HL-60/S4 treated with retinoic acid at 250 ng/mL for 4 days and 3 days (cell line): ENCODE data around the gene MTCH1.

Source experiments
- in situ Hi-C: fragments of 300-500 bp; cut with MboI; formaldehyde crosslinking; loops from 2 replicates; pipeline ENCODE4 v1.7.0; 2022; ENCODE audit warnings: low sequenced_read_pairs

Gene MTCH1, protein sequence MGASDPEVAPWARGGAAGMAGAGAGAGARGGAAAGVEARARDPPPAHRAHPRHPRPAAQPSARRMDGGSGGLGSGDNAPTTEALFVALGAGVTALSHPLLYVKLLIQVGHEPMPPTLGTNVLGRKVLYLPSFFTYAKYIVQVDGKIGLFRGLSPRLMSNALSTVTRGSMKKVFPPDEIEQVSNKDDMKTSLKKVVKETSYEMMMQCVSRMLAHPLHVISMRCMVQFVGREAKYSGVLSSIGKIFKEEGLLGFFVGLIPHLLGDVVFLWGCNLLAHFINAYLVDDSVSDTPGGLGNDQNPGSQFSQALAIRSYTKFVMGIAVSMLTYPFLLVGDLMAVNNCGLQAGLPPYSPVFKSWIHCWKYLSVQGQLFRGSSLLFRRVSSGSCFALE

DNA sequence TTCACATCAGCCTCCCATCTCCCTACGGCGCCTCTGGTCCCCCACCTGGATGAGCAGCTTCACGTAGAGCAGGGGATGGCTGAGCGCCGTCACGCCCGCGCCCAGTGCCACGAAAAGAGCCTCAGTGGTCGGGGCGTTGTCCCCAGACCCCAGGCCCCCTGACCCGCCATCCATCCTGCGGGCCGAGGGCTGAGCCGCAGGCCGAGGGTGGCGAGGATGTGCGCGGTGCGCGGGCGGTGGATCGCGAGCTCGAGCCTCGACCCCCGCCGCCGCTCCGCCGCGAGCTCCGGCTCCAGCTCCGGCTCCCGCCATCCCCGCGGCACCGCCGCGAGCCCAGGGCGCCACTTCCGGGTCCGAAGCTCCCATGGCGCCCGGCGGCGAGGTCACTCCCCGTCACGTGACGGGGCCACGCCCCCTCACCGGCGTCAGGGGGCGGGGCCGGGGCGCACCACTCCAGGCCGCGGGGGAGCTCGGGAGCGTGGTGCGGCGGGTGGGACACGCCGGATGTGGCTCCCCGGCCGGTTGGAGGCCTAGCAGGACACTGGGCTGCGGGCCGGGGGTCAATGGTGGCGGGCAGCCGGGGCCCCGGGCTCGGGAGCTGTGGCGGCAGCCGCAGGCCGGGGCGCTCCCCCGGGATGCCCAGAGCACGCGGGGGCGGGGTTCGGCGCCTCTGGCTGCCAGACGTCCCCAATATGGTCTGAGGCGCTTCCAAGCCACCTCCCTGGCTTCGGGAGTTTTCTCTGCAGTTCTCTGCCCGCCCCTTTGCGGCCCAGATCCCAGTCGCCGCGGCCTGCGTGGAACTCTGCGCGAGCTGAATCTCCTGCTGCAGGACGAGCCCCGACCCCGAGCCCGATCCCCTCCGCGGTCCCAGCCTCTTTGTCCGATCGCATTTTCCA, at the start of gene MTCH1:
TSS of gene MTCH1 (minus strand) at position 389 of the 896 bp plus-strand sequence. CDS start at position 366, 23 bp downstream.
- in situ Hi-C loops: no loop called here

DNA sequence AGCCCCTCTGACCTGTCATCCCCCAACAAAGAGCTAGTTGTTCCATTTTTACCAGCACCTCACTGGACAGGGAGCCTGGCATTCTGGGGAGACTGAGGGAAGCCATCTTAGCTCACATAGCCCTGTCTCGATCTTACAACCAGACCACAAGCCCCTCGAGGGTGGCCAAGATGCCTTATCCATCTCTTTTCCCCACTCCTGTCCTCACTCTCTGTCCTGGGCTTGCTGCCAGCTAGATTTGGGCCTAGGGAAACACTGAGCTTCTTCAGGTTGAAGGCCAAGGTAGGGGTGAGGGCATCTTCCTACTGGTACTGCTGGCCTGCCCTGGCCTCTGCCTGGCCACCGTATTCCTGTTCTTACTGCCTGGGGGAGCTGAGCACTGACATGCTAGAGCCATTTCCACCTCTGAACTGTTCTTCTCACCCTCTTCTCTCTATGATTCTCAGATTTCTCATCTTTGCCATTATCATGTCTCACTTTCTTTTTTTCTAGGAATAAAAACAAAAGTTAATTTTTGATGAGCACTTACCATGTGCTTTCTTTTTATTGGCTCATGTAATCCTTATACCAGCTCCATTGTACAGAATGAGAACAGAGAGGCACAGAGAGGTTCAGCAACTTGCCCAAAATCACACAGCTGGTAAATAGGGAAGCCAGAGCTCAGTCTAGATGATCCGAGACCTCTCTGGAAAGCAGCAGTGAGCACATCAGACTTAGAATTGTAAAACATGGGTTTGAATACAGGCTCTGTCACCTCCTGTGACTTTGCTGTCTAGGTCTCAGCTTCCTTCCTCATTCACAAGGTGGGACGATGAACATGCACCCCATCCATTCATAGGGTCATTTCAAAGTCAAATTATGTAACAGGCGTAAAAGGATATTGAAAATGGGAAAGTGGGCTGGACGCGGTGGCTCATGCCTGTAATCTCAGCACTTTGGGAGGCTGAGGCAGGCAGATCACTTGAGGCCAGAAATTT, 48.1 kb upstream of the MTCH1 start:
- in situ Hi-C loops: no loop called here

DNA sequence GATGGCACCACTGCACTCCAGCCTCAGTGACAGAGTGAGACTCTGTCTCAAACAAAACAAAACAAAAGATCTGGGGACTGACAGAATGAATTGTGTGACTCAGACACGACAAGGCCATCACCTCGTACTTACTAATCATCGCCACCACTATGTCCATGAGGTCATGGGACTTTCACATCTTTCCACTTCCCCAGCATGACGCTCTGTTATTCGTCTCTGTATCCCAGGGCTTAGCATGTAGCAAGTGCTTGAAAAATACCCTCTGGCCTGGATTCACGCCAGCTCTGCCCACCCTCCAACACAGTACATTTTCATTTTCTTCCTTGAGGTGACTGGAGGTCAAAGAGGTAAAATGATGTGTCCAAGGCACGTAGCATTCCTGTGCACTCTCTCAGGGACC, 47.3 kb upstream of the MTCH1 start:
- in situ Hi-C loops: no loop called here

DNA sequence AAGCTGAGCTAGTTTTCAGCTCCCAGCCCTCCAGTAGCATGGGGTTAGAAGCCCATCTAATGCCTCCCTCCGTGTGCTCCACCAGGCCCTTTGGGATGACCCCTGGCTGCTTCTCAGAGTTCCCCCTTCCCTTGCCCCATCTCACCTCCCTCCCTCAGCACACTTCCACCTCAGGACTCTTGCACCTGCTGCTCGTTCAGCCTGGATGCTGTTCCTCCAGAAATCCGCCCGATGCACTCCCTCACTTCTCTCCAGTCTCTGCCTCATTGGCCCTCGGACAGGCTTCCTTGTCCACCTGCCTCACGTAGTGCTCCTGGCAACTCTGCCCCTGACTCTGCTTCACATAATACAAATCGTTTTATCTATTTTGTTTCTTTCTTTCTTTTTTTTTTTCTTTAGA, 46.2 kb upstream of the MTCH1 start:
- in situ Hi-C loops: no loop called here

DNA sequence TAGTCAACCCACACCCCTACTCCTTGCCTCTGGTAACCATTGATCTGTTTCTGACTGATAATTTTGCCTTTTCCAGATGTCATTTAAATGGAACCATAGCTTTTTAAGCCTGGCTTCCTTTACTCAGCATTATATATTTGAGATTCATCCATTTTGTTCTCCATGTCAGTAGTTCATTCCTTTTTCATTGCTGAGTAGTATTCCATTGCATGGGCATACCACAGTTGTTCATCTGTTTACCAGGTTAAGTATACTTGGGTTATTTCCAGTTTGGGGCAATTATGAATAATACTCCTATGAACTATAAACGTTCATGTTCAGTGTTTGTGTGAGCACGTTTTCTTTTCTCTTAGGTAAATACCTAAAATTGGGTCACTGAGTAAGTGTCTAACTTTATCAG, 44.6 kb upstream of the MTCH1 start:
- in situ Hi-C loops: no loop called here

DNA sequence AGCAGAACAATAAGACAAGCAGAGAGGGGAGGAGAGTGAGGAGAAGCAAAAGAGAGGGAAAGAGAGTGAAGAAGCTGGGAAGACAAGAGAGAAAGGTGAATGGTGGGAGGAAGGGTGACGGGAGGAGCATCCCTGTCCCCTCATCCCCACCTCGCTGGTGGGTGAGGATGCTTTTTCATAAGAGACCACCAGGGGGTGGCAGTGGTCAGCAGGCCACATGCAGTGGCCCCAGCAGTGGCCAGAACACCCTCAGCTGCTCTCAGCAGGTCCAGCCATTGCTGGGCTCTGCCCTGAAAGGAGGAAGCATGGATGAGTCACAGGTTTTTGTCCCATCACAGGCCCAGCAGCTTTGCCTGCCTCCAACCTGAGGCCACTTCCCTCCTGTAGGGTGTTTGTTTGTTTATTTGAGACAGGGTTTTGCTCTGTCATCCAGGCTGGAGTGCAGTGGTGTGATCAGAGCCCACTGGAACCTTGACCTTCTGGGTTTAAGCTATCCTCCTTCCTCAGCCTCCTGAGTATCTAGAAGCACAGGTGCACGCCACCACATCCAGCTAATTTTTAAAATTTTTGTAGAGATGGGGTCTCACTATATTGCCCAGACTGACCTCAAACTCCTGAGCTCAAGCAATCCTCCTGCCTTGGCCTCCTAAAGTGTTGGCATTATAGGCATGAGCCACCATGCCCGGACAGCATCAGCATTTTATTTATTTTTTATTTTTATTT, 43.4 kb upstream of the MTCH1 start:
- in situ Hi-C loops: loop anchor here (10.0 kb wide), 1 partner anchor 175 kb away; no protein-coding TSS in a partner anchor

DNA sequence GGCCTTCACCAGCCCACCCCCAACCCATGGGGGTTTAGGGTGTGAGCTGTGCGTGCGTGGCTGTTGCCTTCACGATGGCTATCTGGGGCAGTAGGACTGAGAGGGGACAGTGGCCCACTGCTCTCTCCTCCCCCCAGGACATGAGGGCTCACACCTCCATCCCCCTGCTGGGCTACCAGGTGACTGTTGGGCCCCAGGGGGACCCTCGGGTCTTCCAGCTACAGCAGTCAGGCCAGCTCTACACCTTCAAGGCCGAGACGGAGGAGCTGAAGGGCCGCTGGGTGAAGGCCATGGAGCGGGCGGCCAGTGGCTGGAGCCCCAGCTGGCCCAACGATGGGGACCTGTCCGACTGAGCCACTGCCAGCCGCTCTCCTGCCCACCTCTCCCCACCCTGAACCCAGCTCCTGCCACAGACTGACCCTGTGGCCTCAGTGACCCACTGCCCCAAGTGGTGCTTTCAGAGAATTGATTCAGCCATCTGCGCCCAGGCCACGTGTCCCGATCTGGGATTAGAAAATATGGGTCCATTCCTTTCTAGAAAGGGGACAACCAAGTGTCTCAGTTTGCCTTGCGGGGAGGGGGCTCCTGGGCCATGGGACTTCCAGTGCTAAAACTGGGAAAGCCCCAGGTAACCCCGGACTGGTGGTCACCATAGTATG, 41.9 kb upstream of the MTCH1 start:
- in situ Hi-C loops: loop anchor here (10.0 kb wide), 1 partner anchor 177 kb away; no protein-coding TSS in a partner anchor

DNA sequence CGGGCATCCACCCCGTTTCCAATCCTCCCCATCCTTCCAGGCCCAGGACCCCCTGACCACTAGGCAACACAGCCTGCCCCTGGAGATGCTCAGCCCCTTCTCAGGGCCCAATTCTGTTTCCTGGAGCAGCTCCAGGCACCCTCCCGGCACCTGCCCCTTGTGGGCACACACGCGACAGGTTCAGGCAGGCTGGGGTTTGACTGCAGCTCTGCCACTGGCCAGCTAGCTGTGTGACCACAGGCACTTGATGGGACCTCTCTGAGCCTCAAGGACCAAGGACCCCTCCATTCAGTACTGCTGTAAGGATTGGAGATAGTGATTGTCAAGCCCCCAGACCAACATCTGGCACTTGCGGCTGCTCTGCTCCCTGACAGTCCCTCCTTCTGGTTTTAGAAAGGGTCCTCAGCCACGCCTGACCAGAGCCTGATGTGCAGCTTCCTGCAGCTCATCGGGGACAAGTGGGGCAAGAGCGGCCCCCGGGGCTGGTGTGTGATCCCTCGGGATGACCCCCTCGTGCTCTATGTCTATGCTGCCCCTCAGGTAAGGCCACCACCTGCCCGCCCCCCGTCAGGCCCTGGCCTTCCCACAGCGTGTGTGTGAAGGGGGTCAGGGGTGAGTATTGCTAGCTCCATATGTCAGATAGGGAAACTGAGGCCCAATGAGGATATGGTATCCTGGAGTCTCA, 41.2 kb upstream of the MTCH1 start:
- in situ Hi-C loops: loop anchor here (10.0 kb wide), 1 partner anchor 178 kb away; no protein-coding TSS in a partner anchor

DNA sequence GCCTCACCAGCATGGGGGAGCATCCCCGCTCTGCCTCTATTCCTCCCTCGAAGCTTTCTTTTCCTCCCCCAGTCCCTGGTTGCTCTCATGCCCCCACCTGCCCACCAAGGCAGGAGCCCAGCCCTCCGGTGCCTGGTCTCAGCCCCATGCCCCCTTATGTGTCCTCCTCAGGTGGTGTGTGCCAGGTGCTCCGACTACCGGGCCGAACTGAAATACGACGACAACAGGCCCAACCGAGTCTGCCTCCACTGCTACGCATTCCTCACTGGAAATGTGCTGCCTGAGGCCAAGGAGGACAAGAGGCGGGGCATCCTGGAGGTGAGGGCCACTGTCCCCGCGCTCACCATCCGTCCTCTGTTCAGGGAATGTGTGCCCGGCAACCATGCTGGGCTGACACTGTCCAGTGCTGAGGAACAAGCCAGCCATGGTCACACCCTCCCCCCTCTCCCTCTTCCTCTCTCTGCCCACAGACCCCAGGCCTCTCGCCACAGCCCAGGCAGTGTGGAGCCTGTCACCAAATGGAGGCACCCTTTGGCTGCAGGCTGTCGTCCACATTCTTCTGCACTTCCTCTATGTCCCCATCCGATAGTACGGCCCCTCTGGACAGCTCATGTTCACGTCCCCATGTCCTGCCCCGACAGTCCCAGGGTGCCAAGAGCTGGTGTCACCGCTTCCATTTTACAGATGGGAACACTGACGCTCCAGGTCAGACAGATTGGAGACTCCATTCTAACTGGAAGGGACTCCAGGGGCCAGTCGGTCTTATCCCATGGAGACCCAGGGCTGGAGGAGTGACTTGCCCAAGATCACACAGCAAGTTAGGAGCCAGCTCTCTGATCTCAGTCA, 39.8 kb upstream of the MTCH1 start:
- in situ Hi-C loops: loop anchor here (10.0 kb wide), 1 partner anchor 179 kb away; no protein-coding TSS in a partner anchor

DNA sequence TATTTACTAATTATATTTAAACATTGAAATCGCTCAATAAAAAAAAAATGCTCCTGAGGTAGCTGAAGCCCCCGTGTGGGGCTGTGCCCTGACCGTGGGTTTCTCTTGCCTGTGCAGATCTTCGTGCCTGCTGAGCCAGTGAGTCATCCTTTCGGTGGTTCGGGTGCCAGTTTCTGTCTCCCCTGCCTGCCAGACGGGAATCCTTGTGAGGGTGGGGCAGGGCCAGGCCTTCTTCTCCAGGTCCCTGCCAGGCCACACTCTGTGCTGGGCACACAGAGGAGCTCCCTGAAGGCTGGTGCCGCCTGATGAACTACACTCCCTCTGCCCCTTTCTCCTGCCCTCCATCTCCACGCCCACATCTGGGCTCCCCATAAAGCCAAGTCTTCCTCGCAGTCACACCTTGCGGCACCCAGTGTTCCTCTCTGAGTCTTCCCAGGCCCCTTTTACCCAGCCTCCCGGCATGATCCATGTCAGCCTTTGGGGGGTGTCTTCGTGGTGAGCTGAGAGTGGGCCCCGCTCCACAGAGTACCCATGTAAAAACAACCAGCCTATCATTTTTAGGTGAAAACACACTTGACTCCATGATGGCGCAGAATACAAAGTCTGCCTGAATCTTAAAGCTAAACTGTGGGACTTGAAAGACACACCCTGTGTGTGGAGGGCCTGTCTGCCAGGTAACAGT, 38.8 kb upstream of the MTCH1 start:
- in situ Hi-C loops: loop anchor here (10.0 to 25.0 kb wide), 2 partner anchors 180 to 412 kb away; no protein-coding TSS in a partner anchor

DNA sequence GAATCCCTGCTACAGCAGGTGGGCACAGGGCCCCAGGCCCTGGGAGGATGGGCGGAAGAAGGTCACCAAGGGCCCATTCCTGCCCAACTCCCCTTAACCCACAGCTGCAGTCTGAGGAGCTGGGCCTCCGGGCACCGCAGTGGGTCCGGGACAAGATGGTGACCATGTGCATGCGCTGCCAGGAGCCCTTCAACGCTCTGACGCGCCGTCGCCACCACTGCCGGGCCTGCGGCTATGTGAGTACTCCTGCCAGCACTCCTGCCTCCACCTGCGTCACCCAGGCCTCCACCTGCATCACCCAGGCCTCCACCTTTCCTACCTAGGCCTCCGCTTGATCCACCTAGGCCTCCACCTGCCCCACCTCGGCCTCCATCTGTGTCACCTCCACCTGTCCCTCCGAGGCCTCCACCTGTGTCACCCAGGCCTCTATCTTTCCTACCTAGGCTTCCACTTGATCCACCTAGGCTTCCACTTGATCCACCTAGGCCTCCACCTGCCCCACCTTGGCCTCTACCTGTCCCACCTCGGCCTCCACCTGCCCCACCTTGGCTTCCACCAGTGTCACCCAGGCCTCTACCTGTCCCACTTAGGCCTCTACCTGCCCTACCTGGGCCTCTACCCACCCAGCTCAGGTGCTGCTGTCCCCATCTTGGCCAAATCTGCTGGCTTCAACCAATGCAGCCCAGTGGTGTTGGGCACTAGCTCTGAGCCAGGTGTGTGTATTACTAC, 36.3 kb upstream of the MTCH1 start:
- in situ Hi-C loops: loop anchor here (10.0 to 25.0 kb wide), 2 partner anchors 183 to 410 kb away; no protein-coding TSS in a partner anchor

DNA sequence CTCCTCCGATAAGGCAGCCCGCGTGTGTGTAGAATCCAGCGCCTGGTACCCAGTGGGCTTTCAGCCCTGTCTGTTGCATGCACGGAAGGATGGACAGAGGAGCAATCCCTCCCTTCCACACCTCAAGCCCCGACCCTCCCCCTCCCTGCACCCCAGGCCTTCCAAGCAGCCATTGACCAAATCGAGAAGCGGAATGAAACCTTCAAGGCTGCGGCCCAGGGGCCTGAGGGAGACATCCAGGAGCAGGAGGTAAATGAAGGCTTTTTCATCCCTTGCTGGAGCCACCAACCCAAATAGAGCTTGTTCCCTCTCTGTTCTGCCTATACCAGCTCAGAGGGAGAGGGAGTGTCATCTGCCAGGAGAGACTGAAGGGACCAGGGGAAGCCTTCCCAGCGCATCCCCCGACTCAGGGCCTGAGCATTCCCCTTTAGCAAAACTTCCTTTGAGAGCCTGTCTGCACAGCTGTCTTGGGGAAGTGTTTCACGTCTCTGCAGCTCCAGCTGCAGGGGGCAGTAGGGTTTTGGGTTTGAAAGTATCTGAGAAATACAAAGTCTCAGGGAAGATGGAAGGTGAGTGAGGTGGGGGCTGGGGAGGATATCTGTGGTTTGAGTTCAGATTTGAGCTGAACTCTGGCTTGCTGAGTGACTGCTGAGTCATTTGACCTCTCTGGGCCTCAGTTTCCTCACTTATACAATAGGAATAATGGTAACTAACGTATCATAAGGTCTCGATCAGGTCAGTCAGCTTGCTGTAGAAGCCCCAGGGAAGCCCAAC, 35.5 kb upstream of the MTCH1 start:
- in situ Hi-C loops: loop anchor here (10.0 to 25.0 kb wide), 2 partner anchors 183 to 409 kb away; no protein-coding TSS in a partner anchor

DNA sequence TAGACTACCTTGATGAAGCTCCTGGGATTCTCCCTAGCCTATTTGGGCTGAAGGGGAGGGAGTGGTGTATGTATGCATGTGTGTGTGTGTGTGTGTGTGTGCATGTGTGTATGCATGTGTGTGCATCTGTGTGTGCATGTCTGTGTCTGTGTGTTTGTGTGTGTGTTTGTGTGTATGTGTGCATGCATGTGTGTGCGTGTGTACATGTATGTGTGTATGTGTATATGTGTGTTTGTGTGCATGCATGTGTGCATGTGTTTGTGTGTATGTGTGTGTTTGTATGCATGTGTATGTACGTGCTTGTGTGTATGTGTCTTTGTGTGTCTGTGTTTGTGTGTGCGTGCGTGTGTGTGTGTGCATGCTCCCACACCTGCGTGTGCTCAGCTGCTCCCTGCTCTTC, 34.8 kb upstream of the MTCH1 start:
- in situ Hi-C loops: loop anchor here (10.0 to 25.0 kb wide), 2 partner anchors 184 to 409 kb away; no protein-coding TSS in a partner anchor

DNA sequence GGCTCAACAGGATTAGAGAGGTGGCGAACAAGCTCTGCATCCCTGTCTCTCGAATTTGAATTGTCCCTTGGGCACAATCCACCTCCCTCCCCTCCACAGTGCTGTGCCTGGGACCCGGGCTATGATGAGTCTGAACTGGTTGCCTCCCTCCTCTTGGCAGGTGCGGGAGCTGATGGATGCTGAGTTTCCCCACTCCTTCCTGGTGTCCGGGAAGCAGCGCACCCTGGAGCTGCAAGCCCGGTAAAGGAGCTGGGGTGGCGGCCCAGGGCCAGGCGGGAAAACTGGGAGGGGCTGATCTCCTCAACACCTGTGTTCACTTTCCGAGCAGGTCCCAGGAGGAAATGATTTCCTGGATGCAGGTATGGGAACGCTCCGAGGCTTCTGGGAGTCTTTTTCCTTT, 34.4 kb upstream of the MTCH1 start:
- in situ Hi-C loops: loop anchor here (10.0 to 25.0 kb wide), 2 partner anchors 184 to 408 kb away; no protein-coding TSS in a partner anchor

DNA sequence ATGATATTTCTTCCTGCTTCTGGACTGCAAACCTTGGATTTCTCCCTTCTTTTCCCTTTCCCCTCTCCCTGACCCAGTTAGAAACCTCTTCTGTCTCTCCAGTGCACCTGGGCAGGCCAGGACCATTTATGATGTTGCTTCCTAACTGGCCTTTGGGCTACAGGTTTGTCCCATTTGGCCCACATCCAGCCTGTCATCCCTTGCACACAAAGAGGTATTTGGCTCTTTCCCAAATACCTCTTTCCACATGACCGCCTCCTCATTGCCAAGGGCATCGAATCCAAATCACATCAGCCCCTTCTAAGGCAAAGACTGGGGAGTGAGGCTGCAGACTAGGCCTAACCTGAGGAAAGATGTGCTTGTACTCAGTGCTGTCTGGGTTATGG, 33.1 kb upstream of the MTCH1 start:
- in situ Hi-C loops: loop anchor here (25.0 kb wide), 1 partner anchor 407 kb away; no protein-coding TSS in a partner anchor
